HG03558 (cell line): ENCODE data around the gene RMI2.

Experiments
- ATAC-seq: cut with Tn5 transposase; IDR thresholded peaks from one replicate; pipeline ENCODE4 v1.9.1; 2021; ENCODE audit warnings: moderate number of reproducible peaks; ENCODE audit not compliant: unreplicated experiment; ENCODE audit errors: extremely low read depth

The RMI2 gene

DNA sequence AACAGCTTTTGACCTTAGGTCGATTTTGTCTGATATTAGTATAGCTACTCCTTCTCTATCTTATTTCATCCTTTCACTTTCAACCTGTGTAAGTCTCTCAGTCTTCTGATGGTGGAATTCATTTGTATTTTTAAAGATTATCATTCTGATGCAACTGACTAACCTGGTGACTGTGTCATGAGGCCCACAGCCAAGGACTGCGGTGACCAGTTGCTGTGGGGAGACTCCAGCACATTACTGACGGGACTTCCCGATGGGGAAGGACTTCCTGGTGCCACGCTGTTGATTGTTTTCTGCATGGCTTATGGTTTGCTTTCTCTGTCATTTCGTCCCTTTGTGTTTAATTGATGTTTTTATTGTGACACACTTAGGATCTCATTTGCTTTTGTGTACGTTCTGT is 34.2 kb downstream of the RMI2 start:
- ATAC-seq: peak; percentile 72

DNA sequence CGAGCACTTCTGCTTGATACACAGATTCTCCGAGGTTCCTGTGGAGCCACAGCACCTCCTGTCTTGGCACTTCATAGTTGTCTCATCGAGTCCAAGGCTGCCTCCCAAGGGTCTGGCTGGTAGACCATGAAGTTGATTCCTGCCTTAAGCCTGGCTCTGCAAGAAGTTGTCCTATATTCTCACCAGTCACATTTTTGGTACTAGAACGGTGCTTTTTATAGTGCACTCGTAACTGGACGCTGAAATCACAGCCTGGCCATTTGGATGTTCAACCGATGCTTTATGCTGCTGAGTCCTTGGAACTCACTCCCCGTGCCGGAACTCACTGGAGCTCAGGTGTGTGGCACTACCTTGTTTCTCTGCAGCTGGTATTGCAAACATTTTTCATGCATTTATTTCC is 35.6 kb downstream of the RMI2 start:
- ATAC-seq: no peak

DNA sequence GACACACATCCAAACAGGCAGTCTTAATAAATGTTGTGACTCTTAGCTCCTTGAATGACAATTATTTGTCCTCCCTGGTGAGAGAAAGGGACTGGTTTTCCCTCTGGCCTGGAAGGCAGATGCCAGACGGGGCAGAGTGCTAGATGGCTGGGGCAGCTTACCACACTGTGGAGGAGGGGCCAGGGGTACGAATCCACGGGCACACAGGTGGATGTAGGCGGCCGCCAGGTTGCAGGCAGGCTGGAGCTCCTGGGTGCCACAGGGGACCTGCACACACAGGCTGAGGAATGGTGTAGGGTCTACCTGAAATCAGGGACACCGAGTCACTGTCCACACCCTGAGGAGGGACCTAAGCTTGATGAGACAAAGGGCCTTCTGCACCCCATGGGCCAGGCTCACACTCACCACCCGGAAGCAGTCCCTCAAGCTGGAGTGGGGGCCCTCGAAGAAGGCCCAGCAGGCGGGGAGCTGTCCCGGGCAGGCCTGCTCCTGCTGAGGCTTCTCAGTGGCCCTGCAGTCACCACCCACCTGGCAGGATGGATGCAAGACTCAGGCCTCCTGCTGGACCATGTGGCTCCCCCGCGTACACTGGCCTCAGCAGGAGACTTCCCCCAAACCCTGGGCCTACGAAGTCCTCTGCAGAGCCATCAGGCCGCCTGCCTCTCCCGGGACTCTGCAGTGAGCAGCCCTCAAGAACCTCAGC is 38.4 kb downstream of the RMI2 start:
- no peak for ATAC-seq

DNA sequence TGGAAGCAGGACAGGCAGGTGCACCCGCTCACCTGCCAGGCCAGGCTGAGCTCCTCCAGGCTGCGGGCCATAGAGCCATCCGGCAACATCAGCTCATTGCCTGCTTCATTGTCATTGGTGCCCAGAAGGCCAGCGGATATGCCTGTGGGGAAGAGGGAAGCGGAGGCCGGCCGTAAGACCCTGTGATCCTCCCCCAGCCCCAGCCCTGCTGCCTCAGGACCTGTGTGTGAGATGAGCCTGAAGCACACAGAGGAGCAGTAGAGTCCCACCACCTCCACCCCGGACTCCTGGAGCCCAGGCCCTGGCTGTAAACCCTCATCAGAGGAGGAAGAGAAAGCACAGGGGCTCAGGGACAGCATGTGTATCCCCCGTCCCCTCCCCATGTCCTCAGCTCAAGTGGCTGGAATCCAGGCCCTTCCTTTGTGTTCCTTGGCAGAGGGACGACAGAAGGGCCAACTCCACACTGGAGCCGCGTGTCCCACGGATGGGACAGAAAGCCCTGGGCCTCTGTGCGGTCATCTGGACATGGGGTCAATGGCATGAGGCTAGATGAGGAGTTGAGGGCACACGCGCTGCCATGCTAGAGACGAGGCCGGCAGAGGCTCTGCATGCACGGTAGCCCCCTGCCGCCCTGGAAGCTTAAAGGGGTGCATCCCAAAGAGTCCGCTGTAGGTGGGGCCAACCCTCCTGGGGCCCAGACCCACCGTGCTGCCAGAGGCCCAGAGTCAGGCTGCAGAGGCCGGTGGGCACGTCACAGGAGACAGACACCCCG is 39.1 kb downstream of the RMI2 start:
- ATAC-seq: no peak

DNA sequence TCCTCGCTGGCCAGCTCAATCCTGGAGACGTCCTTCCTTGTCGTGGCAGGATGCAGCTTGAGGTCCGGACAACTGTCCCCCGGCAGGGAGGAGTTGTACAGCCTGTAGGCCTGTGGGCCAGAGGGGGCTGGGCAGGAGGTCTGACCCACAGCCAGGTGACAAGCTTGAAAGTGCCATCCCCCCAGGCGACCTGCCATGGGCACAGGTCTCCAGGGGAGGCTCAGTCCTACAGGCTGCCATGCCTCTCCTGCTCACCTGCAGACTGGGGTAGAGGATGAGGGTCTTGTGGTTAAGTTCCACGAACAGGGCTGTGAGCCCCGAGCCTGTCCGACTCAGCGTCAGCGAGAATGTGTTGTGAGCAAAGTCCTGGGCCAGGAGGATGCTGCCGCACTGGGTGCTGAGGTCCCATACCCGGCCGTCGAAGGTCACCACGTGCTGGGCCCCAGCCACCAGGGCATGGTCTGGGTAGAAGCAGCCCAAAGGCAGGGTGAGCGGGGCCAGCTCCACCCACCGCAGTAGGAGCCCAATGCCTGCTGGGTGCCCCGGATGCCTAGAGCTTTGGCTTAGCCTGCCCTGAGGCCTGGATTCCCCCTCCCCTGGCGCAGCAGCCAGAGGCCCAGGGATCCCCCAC is 39.8 kb downstream of the RMI2 start:
- no peak for ATAC-seq

DNA sequence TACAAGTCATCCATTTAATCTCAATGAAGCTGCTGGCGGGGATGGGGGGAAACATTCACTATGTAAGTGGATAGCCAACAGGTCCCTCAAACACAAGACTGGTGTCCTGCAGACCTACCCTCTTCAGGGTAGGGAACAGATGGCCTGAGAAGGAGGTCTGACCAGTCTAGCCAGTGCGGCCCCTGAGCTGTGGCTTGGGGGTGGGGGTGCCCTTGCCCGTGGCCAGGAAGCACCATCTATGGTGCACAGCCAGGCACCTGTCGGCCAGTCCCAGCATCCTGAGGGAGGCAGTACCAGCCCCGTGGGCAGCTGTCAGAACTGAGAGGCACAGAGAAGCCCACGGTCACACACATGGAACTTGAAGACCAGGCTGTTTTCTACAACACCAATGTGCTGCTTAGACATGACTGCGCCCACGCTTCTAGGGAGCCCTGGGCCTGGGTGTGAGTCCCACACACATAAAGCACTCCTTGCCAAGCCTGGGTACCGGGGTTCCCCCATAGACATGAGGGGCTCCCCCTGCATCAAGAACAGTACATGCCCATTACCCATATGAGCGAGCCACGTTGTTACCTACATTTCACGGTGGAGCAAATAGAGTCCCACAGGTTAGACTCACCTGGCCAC is 40.9 kb downstream of the RMI2 start:
- no peak for ATAC-seq

DNA sequence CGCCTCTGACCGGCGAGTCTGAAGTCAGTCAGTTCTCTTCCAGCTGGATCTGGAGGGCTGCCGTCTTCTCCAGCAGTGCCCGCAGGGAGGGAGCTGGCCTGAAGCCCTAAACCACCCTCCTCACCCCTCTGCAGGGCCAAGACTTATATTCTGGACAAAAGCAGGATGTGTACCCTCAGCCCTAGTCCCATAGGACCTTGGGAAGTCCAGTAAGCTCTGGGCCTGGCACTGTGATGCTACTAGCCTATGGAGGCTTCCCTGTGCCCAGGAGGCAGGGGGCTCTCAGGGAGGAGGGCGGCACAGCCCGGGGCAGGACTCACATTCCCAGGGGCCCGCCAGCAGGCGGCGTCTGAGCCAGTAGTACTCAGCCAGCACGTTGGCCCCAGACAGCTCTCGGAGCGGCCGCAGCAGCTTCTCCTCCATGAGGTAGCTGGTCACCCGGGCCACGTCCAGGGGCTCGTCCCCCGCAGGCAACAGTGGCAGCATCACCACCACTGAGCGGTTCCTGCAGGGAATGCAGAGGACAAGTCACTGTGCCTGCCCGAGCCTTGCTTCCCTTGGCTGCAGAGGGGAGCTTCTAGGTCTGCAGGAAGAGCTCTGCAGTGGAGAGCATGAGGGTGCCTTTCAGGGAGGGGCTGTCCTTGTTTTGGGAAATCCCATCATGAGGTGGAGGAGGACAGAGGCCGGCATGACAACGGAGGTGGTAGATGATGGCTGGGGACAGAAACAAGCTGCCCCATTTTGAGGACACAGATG is 41.7 kb downstream of the RMI2 start:
- no peak for ATAC-seq

DNA sequence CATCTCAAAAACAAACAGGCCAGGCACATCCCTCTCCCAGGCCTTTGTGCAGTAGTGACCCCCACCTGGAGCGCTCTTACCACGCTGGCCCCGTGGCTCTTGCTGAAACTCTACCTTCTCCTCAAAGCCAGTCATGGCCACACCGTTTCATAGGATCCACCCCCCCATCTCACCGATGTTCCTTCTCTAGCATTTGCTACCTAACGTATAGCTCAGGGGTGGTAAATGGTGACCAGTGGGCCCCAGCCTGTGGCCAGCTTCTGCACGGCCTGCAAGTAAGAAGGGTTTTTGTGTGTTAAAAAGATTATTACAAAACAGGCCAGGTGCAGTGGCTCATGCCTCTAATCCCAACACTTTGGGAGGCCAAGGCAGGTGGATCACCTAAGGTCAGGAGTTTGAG is 43.8 kb downstream of the RMI2 start:
- ATAC-seq: no peak

DNA sequence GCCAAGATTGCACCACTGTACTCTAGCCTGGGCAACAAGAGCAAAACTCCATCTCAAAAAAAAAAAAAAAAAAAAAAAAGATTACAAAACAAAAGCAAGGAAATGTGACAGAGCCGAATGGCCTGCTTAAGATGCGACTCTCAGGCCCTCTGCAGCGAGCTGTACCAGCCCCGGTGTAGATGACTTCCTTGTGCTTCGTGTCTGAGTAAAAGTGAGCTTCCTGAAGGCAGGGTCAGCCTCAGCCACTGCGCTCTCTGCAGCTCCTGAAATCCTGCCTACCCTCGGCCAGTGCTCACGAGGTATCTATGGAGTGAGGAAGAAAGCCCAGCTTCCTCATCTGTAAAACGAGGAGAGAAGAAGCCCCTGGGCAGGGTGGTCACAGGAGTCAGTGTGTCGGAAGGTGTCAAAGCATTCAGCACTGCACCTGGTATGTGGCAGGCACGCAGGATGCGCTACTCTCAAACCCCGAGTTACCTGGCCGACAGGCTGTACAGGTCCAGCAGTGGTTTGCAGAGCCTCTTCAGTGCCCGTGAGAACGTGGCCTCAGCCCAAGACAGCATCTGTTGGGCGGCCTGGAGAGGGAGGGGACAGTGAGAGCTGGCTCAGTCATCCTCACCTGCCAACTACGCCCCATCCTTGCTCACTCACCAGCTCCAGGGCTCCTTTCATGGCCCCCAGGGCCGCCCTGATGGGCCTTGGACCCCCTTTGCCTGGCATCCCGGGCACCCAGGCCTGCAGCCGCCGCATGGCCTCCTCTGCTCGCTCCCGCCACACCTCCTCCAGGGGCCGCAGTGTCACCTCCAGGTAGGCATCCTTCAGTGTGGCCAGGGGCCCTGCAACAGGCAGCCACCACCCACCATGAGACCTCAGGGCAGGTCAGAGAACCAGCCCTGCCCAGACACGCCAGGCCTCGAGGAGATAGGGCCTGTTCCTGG is 44.6 kb downstream of the RMI2 start:
- ATAC-seq: no peak

DNA sequence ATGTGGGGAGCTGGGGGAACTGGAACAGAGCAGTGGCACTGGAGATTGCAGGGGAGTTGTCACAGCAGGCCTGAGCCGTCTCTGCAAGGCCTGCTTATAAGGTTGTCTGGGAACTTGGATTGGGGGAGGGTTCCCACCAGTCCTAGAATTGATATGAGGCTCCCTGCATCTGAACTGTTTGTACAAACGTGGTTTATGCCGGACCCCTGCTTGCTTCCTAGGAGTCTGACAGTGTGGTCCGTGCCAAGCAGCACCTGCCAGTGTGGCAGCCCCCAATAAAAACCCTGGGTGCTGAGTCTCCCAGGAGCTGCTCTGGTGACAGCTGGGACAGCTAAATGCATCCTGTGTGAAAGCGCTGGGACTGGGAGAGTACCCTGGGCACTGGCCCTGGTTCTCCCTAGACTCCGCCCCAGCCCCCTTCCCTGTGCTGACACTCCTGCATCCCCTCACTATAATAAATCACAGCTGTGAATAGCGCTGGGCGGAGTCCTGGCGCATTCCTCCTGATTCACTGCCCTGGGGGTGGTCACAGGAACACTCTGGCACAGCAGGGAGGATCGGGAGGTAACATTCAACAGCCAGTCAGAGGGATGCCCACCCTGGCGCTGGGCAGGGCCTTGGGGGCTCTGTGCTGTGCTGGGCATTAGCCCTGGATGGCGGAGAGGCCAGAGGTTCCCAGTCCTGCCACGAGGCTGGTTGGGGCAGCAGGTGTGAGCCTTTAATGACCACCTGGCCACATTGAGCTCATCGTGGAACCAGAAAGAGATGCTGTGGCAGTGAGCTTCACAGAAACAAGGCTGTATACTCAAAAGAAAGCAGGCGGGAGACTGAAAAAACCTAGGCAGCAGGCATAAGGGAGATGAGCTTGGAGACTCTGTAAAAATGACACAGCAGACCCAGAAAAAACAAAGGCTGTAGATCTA is 45.6 kb downstream of the RMI2 start:
- no peak for ATAC-seq

DNA sequence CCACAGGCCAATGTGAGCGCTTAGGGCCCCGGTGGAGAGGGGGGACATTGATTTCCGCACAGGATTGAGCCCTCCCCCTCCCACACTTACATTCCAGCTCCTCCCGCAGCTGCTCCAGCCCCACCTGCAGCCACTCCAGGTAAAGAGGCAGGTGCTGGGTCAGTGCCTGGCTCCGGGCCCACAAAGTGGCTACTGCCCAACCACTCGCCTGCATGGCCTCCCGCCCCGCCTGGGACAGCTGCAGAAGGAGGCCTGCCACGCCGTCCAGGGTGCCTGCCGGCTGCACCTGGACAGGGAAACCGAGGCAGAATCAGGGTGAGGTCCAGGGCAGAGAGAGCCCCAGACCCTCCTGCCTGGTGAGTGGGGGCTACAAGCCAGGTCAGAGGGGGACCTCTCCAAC is 46.3 kb downstream of the RMI2 start:
- ATAC-seq: no peak

DNA sequence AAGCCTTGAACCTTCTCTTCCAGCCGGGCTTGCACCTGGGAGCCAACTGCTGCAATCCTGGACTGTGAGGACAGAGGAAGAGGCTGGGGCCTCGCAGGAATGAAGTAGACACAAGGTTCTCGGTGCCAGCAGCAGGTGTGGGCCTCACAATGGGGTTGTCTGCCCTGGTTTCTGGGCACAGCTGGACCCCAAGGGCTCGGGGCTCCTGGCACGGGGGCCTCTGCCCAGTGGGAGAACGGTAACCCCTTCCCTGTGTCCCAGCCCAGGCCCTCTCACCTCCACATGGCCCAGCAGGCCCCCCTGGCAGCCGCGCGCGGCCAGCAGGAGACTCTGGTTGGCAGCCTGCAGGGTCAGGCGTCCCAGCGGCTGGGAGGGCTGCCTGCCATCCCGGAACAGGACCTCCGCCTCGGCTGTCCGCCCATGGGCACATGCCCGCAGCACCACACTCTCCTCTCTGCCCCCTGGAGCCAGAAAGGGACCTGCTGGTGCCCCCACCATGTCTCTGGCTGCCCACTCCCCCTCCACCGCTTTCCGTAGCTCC is 46.9 kb downstream of the RMI2 start:
- ATAC-seq: no peak

DNA sequence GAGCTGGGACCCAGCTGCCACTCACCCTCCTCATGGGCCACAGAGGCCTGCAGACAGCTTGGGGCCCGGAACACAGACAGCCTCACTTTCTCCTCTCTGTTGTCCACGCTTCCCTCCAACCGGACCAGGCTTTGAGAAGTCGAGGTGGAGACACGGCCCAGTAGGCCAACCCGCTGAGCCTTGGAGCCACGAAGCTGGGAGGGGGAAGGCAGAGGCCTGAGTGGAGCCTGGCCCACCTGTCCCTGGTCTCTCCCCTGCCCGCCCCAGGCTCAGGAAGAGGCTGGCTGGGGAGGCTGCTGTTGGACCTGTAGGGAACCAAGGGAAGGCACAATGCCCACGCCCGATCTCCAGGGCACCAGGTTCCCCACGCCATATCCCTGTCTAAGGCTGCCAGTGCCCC is 48.1 kb downstream of the RMI2 start:
- no peak for ATAC-seq

DNA sequence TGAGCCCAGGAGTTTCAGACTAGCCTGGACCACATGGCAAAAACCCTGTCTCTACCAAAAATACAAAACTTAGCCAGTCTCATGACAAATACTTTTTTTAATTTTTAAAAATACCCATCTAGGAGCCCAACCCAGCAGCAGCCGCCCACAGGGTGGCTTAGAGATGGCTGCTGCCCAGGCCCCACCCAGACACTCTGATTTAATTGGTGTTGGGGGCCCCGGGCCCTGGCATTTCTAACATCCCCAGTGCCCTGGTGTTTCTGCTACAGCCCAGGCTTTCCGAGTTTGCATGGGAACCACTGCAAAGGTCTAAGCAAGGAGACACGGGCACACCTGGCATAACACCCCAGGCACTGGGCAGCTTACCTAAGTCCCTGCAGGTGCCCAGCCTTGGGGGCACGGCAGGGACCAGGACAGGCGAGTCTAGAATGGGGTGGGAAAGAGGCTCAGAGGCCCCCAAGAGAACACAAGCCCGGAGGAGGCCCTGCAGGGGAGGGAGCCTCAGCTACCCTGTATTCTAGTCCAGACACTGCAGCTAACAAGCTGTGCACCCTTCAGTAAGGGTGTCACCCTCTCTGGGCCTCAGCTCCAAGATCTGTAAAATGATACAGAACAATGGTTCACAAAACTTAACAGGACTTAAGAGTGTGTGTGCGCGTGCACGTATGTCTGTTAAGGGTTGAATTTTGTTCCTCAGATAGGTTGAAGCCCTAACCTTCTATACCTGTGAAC is 48.8 kb downstream of the RMI2 start:
- no peak for ATAC-seq

DNA sequence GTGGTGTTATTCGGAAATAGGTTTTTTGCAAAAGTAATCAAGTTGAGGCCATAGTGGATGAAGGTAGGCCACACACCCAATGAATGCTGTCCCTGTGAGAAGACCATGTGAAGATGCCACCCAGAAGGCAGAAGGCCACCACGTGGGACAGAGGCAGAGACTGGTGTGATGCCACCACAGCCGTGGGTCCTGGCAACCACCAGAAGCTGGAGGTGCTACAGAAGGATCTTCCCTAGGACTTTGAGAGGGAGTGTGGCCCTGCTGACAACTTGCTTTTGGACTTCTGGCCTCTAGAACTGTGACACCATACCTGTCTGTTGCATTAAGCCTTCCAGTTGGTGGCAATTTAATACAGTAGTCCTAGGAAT is 49.3 kb downstream of the RMI2 start:
- no peak for ATAC-seq

DNA sequence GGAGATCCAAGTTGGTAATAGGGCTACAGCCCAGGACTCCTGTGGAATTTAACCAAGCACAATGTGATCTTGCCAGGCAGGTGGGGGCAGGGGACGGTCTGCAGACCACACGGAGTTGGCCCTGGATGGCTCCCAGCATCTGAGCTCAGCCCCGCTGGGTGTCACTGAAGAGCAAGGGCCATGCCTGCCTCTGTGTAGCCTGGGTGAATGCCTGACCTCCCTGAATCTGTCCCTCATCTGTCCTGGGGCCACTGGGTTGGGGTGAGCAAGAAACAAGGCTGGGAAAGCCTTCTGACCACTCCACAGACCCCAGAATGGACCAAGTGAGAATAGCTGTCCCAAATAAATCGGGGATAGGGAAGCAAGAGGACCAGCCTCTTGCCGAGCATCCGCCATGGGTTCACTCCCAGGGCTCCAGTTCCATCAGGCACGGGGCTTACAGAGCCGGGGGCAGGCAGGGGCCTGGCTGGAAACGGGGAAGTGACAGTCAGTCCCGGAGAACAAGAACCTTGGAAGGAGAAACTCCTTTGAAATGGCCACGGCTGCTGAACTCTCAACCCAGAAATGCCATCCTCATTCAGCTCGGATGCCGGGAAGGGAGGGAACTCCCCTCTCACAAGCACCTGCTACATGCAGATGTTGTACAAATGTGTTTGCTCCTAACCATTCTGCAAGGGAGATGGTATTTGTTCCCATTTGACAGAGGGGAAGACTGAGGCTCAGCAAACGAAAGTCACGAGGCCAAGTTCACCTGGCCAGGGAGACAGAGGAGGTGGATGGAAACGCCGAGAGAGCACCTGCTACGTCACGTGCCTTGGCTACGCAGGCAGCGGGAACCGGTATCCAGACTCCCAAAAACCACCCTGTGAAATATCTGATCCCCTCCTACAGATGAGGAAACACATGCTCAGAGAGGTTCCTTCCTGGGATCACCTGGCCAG is 50.0 kb downstream of the RMI2 start:
- no peak for ATAC-seq

DNA sequence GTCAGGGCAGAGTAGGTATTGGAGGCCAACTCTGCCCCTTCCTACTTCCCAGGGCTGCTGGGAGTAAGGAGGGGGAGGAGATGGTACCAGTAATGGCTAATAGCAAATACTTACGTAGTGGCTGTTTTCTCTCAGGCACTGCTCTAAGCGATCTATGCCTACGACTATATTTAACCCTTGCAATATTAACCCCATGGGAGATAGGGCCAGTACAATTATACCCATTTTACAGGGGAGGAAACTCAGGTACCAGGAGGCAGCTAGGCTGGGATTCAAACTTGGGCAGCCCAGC is 50.6 kb downstream of the RMI2 start:
- no peak for ATAC-seq
